ENCODE measurements around the gene FOXP1. TPM values are rescaled to one million over a fixed set of nuclear protein-coding genes. Genes with fewer than 3 reads are reported as not detected.
"Not testable (repeated sequence)": the region's sequence is repeated elsewhere in the genome, so short reads cannot be mapped to it uniquely, and the experiment has no call there.

Gene FOXP1
- total and polyA plus RNA-seq, 9 donors: 17.6 to 28.2 (median 20.5) TPM

DNA sequence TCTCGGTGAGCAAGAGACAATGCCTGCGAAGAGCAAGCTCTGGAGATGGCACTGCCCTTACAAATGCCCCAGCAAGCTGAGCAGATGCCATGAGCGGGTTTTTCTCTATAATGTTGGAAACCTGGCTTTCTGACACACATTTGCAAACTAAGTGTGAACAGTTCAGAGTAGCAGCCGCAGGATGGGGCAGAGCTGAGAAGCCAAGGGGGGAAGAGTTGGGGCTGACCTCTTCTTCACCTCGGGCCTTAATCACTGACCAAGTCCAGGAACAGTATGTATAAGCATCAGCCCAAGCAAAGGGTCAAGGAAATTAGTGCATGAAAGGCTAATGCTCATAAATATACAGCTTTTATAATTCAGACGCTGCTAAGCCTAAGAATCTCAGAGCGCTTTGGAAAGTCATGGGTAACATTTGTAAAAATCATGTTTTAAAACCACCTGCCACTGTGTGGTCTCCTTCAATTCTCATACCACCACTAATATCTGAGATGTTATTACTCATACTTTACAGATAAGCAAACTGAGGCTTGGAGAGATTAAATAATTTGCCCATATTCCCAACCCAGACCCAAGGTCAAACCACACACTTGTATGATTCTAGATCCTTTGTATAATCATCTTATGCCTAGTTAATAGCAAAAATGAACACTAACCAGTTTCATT is 603.4 kb downstream of the FOXP1 start:
- H3K27me3 ChIP-seq (ENCODE audit: control insufficient read depth, insufficient read depth, low read length): no peaks in the 10 kb centered on the region
- no peak overlapping the region for H3K4me3 ChIP-seq (ENCODE audit: low read length)
- H3K27ac ChIP-seq (ENCODE audit: low read length): no peak overlapping the region
- H3K36me3 ChIP-seq (ENCODE audit: control insufficient read depth, insufficient read depth, low read length): peaks cover 27% of the 10 kb centered on the region
- peaks cover 13% of the 10 kb centered on the region for H3K4me1 ChIP-seq (ENCODE audit: control insufficient read depth, insufficient read depth, low read length)
- H3K9me3 ChIP-seq (replicated peaks; ENCODE audit: control insufficient read depth, low read depth, low read length): no peaks in the 10 kb centered on the region
- no peak for DNase-seq
- 100% methylated on average over 3 of the region's 7 CpGs for WGBS (ENCODE audit: insufficient coverage)

DNA sequence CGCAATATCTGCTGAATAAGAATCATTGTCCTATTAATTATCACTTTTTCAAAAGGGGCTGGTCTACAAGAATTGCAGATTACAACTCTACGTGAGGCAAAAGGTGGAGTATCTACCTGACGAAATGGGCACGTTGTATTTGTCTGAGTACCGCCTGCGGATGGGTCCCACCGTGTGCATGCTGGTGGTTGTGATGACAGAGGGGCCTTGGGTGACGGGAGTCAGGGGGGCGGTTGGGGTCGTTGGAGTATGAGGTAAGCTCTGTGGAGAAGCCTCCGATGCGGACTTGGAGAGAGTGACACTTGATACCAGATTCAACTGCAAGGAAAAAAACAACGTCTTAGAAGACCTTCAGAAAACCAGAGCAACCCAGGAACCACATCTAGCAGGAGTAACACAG is 605.8 kb downstream of the FOXP1 start:
- DNase-seq: no peak
- peaks cover 8% of the 10 kb centered on the region for H3K4me1 ChIP-seq (ENCODE audit: control insufficient read depth, insufficient read depth, low read length)
- no peak overlapping the region for H3K27ac ChIP-seq (ENCODE audit: low read length)
- peaks cover 29% of the 10 kb centered on the region for H3K36me3 ChIP-seq (ENCODE audit: control insufficient read depth, insufficient read depth, low read length)
- no peaks in the 10 kb centered on the region for H3K27me3 ChIP-seq (ENCODE audit: control insufficient read depth, insufficient read depth, low read length)
- 94% methylated on average over 10 of the region's 13 CpGs for WGBS (ENCODE audit: insufficient coverage)
- H3K9me3 ChIP-seq (replicated peaks; ENCODE audit: control insufficient read depth, low read depth, low read length): no peaks in the 10 kb centered on the region
- H3K4me3 ChIP-seq (ENCODE audit: low read length): no peak overlapping the region

DNA sequence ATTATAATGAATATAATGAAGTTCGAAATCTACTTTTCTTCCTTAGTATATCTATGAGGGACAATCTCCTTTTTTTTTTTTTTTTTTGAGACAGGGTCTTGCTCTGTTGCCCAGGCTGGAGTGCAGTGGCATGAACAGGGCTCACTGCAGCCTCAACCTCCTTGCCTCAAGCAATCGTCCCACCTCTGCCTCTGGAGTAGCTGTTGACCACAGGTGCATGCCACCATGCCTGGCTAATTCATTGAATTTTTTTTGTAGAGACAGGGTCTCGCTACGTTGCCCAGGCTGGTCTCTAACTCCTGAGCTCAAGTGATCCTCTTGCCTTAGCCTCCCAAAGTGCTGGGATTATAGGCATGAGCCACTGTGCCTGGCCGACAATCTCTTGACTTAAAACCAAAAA is 607.5 kb downstream of the FOXP1 start:
- H3K4me3 ChIP-seq (ENCODE audit: low read length): not testable (repeated sequence)
- peaks cover 45% of the 10 kb centered on the region for H3K36me3 ChIP-seq (ENCODE audit: control insufficient read depth, insufficient read depth, low read length)

DNA sequence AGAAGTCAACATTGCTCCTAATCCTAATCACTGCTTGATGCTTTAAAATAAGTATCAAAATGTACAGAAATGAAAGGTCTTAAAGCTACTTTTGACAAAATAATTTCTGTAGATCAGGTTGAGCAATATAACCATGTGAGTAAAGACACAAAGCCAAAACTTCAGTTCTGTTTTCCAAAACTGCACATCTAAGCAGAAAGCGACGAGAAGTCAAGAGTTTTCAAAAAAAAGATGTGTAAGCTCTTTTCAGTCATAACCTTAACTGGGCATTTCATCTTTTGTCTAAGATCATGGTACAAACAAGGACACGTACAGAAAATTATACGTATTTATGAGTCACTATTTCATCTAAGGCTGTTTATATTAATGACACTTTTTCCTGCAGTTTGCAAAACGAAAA is 608.8 kb downstream of the FOXP1 start:
- WGBS (ENCODE audit: insufficient coverage): no CpG with 5 or more reads among the region's 5 CpGs
- Histone ChIP-seq H3K4me3 (ENCODE audit: low read length) (no peak overlapping the region), H3K36me3 (ENCODE audit: control insufficient read depth, insufficient read depth, low read length) (peaks cover 57% of the 10 kb centered on the region), H3K27me3 (ENCODE audit: control insufficient read depth, insufficient read depth, low read length) (no peaks in the 10 kb centered on the region), H3K4me1 (ENCODE audit: control insufficient read depth, insufficient read depth, low read length) (peaks cover 2% of the 10 kb centered on the region), H3K9me3 (replicated peaks; ENCODE audit: control insufficient read depth, low read depth, low read length) (no peaks in the 10 kb centered on the region), H3K27ac (ENCODE audit: low read length) (no peak overlapping the region)
- peak; percentile 73 for DNase-seq

More for the DNA sequence above, 607.5 kb downstream of the FOXP1 start:
- 95% methylated on average over 3 of the region's 5 CpGs for WGBS (ENCODE audit: insufficient coverage)
- H3K27ac ChIP-seq (ENCODE audit: low read length); H3K4me1 ChIP-seq (ENCODE audit: control insufficient read depth, insufficient read depth, low read length); H3K9me3 ChIP-seq (replicated peaks; ENCODE audit: control insufficient read depth, low read depth, low read length); DNase-seq; H3K27me3 ChIP-seq (ENCODE audit: control insufficient read depth, insufficient read depth, low read length): not testable (repeated sequence)

DNA sequence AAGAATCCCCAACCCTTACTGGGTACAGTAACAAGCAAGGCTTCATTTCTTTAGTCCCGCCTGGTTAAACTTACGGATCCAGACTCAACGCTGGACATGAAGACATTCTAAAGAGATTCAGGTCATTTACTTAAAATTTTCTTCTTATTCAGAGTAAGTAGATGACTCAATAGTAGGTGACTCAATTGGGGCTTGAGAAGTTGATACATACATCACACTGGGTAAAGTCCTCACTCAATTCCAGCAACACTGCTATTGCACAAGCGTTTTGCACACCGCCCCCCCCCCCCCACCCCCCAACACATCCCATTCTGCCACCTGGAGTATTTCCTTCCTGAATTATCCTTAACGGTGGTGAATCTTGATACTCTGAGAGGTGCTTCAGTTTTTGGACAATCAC is 610.0 kb downstream of the FOXP1 start:
- Histone ChIP-seq H3K36me3 (ENCODE audit: control insufficient read depth, insufficient read depth, low read length) (peaks cover 61% of the 10 kb centered on the region), H3K4me1 (ENCODE audit: control insufficient read depth, insufficient read depth, low read length) (peaks cover 2% of the 10 kb centered on the region), H3K27me3 (ENCODE audit: control insufficient read depth, insufficient read depth, low read length) (no peaks in the 10 kb centered on the region), H3K27ac (ENCODE audit: low read length) (no peak overlapping the region), H3K9me3 (replicated peaks; ENCODE audit: control insufficient read depth, low read depth, low read length) (no peaks in the 10 kb centered on the region), H3K4me3 (ENCODE audit: low read length) (no peak overlapping the region)
- DNase-seq: no peak
- WGBS (ENCODE audit: insufficient coverage): no CpG with 5 or more reads among the region's 6 CpGs

DNA sequence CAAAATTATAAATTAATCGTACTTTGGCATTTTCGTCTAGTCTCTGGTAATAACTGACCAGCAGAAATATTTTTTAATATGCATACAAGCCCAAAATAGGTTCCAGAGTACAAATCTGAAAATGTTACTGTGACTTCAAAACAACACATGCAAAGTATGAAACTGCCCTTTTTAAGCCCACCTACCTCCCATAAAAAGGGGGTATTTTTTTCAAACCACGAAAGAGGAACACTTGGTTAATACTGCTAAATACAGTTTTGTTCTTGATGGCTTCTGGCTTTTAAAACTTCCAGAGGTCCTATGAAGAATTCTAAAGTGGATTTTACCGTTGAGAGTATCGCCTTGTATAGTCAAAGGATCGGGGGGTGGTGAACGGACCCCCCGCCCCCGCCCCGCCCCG is 610.7 kb downstream of the FOXP1 start:
- Histone ChIP-seq H3K9me3 (replicated peaks; ENCODE audit: control insufficient read depth, low read depth, low read length) (no peaks in the 10 kb centered on the region), H3K27me3 (ENCODE audit: control insufficient read depth, insufficient read depth, low read length) (no peaks in the 10 kb centered on the region), H3K36me3 (ENCODE audit: control insufficient read depth, insufficient read depth, low read length) (peaks cover 61% of the 10 kb centered on the region), H3K27ac (ENCODE audit: low read length) (no peak overlapping the region), H3K4me3 (ENCODE audit: low read length) (no peak overlapping the region), H3K4me1 (ENCODE audit: control insufficient read depth, insufficient read depth, low read length) (peaks cover 2% of the 10 kb centered on the region)
- 82% methylated on average over 4 of the region's 11 CpGs for WGBS (ENCODE audit: insufficient coverage)
- DNase-seq: no peak

DNA sequence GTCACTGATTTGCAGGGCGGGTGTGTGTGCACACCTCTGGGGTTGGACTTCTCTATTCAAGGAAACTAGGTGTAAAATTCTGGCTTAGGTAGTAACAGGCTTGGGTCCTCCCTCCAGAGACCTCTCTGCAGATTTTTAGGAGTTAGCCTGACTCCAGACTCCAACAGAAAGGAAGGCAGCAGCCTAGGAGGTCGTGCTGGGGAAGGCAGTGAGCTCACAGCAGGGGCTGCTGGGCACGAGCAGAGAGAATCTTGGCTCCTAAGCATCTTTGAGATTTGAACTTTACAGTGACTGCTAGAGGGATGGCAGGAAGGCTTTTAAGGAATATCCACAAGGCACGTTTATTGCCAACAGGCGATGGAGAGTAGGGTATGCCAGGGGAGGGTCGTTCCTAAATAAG is 612.6 kb downstream of the FOXP1 start:
- H3K27me3 ChIP-seq (ENCODE audit: control insufficient read depth, insufficient read depth, low read length): no peaks in the 10 kb centered on the region
- H3K4me1 ChIP-seq (ENCODE audit: control insufficient read depth, insufficient read depth, low read length): peaks cover 2% of the 10 kb centered on the region
- DNase-seq: no peak
- no peaks in the 10 kb centered on the region for H3K9me3 ChIP-seq (replicated peaks; ENCODE audit: control insufficient read depth, low read depth, low read length)
- H3K4me3 ChIP-seq (ENCODE audit: low read length): no peak overlapping the region
- 39% methylated on average over 2 of the region's 6 CpGs for WGBS (ENCODE audit: insufficient coverage)
- peaks cover 50% of the 10 kb centered on the region for H3K36me3 ChIP-seq (ENCODE audit: control insufficient read depth, insufficient read depth, low read length)
- H3K27ac ChIP-seq (ENCODE audit: low read length): no peak overlapping the region

DNA sequence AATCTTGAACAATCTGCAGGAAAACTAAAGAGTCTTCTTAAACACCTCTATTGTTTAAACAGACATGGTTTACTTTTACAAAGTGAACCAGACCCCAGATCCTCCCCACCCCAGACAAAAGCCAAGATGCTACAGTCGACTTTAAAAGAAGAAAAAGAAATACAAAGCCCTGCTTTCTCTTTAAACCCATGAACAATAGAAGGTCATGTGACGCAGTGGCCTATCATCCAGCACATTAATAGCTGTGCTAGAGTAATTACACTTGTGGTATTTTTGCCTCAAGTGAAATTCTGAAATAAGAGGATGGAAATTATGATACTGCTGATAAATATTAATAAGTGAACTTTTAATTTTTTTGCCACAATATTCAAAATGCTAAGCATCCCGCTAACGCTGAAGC is 613.4 kb downstream of the FOXP1 start:
- Histone ChIP-seq H3K27ac (ENCODE audit: low read length) (no peak overlapping the region), H3K36me3 (ENCODE audit: control insufficient read depth, insufficient read depth, low read length) (peaks cover 50% of the 10 kb centered on the region), H3K4me3 (ENCODE audit: low read length) (no peak overlapping the region), H3K9me3 (replicated peaks; ENCODE audit: control insufficient read depth, low read depth, low read length) (no peaks in the 10 kb centered on the region), H3K27me3 (ENCODE audit: control insufficient read depth, insufficient read depth, low read length) (no peaks in the 10 kb centered on the region), H3K4me1 (ENCODE audit: control insufficient read depth, insufficient read depth, low read length) (peaks cover 2% of the 10 kb centered on the region)
- DNase-seq: no peak
- no CpG with 5 or more reads among the region's 4 CpGs for WGBS (ENCODE audit: insufficient coverage)

DNA sequence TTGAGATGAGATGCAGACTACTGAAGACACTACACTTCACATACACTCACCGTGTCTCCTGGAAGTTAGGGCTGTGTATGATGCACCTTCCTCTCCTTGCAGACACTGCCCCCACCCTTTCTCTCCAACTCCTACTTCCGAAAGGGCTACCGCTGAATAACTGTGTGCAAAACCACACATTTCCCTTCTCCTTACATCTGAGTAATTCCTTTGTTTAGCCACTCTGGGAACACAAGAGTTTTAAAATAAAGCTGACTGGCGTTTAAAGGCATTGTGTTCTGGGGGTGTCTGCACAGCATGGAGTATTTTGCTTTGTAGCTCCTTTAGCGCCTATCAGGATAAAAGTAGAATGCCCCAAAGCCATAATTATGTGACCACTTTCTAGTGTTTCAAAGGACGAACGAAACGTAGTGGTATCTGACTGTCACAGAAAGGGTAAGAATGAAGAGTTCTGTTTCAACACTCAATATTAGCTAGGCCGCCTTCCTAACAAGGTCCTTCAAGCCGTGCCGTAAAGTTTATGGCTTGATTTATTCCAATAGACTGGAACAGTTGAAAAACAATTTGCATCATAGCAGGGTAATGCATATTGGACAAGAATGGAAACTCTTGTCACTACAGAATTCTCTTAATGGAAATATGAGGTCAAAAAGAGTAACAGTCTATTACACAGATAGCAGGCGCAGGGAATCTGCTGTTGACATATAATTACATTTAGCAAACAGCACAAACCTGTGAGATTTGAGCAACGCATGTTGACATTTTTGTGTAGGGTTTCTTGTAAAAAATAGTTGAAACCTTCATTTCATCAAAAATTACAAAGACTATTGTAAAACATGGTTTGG is 619.9 kb downstream of the FOXP1 start:
- Histone ChIP-seq H3K36me3 (ENCODE audit: control insufficient read depth, insufficient read depth, low read length) (peaks cover 33% of the 10 kb centered on the region), H3K27me3 (ENCODE audit: control insufficient read depth, insufficient read depth, low read length) (no peaks in the 10 kb centered on the region), H3K4me3 (ENCODE audit: low read length) (no peak overlapping the region), H3K4me1 (ENCODE audit: control insufficient read depth, insufficient read depth, low read length) (no peaks in the 10 kb centered on the region), H3K9me3 (replicated peaks; ENCODE audit: control insufficient read depth, low read depth, low read length) (no peaks in the 10 kb centered on the region), H3K27ac (ENCODE audit: low read length) (no peak overlapping the region)
- DNase-seq: no peak
- WGBS (ENCODE audit: insufficient coverage): 60% methylated on average over 1 of the region's 13 CpGs

DNA sequence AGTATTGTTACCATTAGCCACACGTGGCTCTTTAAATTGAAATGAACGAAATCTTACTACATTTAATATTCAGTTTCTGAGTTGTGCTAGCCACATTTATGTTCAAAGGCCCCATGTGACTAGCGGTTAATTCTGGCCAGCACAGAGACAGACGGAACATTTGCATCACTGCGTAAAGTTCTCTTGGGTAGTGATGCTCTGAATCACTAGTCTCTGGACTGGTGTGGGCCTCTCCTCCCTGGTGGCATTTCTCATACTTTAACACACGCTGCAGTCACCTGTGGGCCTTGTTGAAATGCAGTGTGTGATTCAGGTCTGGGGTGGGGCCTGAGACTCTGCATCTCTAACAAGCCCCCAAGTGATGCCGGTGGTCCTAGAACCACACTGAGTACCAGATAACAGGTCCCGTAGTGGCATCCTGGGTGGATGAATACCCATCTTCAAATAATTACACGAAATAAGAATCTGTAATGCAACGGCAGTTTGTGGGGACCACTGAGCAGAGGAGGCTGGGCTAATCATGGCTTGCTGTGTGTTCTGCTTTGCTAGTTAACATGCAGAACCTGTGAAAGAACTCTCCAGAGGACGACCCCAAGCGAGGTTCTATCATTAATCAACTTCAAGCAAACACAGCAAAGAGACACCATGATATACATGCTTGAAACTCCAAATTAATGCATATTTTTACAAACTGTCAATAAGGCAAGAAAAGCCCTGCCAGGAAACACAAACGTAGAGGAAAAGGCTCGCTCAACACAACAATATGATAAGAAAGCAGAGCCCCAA is 623.8 kb downstream of the FOXP1 start:
- Histone ChIP-seq H3K27ac (ENCODE audit: low read length) (no peak overlapping the region), H3K4me1 (ENCODE audit: control insufficient read depth, insufficient read depth, low read length) (no peaks in the 10 kb centered on the region), H3K4me3 (ENCODE audit: low read length) (no peak overlapping the region), H3K27me3 (ENCODE audit: control insufficient read depth, insufficient read depth, low read length) (no peaks in the 10 kb centered on the region), H3K9me3 (replicated peaks; ENCODE audit: control insufficient read depth, low read depth, low read length) (no peaks in the 10 kb centered on the region), H3K36me3 (ENCODE audit: control insufficient read depth, insufficient read depth, low read length) (peaks cover 29% of the 10 kb centered on the region)
- WGBS (ENCODE audit: insufficient coverage): 86% methylated on average over 8 of the region's 14 CpGs
- DNase-seq: no peak
